H1 (cell line): ENCODE data around the gene CNOT6L. TPM values are rescaled to one million over a fixed set of nuclear protein-coding genes. Genes with fewer than 3 reads are reported as not detected.
"Not testable (repeated sequence)": the region's sequence is repeated elsewhere in the genome, so short reads cannot be mapped to it uniquely, and the experiment has no call there.

Experiments
- CTCF ChIA-PET: fragments of 300-600 bp; sonication (Branson Sonifier 250); formaldehyde crosslinking; loops from one replicate; lab custom pipeline; 2021; ENCODE audit not compliant: partially characterized antibody; lab: Charles Lee
- POLR2A ChIA-PET: fragments of 300-600 bp; sonication (Branson Sonifier 250); formaldehyde crosslinking; loops from one replicate; lab custom pipeline; 2021; ENCODE audit warnings: inconsistent platforms; ENCODE audit not compliant: partially characterized antibody; lab: Charles Lee
- DNase-seq, 2 experiments: peaks; one replicate each; pipeline versions ENCODE4 v3.0.0 to v3.0.0-alpha.2; 2010 to 2022; ENCODE audit warnings: low spot score in 2 of 2, low read depth in 1 of 2, mixed read lengths in 1 of 2
- FAIRE-seq: peaks from 2 replicates; lab custom pipeline; 2011; peaks lifted over from hg19 to GRCh38; lab: Jason Lieb, UNC
- H2AFZ ChIP-seq: 2 replicates; pipeline ENCODE4 v1.8.1; 2012; ENCODE audit warnings: low read length, inconsistent platforms
- H2AK5ac ChIP-seq: 2 replicates; pipeline ENCODE4 v1.6.1; 2013; ENCODE audit warnings: low read depth, low read length
- H2BK120ac ChIP-seq: replicated peaks from 2 replicates; pipeline ENCODE3; 2013; ENCODE audit warnings: low read depth, low read length, inconsistent platforms
- H2BK12ac ChIP-seq: 2 replicates; pipeline ENCODE4 v1.6.1; 2013; ENCODE audit warnings: low read depth, low read length
- H2BK15ac ChIP-seq: 2 replicates; pipeline ENCODE4 v1.6.1; 2013; ENCODE audit warnings: low read length
- H2BK20ac ChIP-seq: 2 replicates; pipeline ENCODE4 v1.6.1; 2013; ENCODE audit warnings: low read length
- H2BK5ac ChIP-seq: 2 replicates; pipeline ENCODE4 v1.6.1; 2013; ENCODE audit warnings: low read depth, low read length
- H3K14ac ChIP-seq: 2 replicates; pipeline ENCODE4 v1.6.1; 2013; ENCODE audit warnings: inconsistent platforms; ENCODE audit not compliant: insufficient read length
- H3K18ac ChIP-seq: 2 replicates; pipeline ENCODE4 v1.6.1; 2013; ENCODE audit warnings: low read length; ENCODE audit errors: extremely low read depth
- H3K23ac ChIP-seq: 2 replicates; pipeline ENCODE4 v1.6.1; 2013; ENCODE audit warnings: inconsistent platforms; ENCODE audit not compliant: insufficient read length
- H3K23me2 ChIP-seq: 2 replicates; pipeline ENCODE4 v1.6.1; 2013; ENCODE audit warnings: low read depth, low read length
- H3K27ac ChIP-seq: 2 replicates; pipeline ENCODE4 v1.6.1; 2011; ENCODE audit warnings: low read depth, low read length, inconsistent platforms
- H3K27me3 ChIP-seq, 4 experiments: replicated peaks in 1 of 4; 1 replicate in 1 of 4; 2 replicates in 3 of 4; pipeline versions ENCODE4 v1.6.1 to v1.8.1; 2011 to 2013; ENCODE audit warnings: low read length in 3 of 4, mild to moderate bottlenecking in 3 of 4, inconsistent platforms in 2 of 4, mixed read lengths in 2 of 4, moderate library complexity in 1 of 4; ENCODE audit not compliant: control insufficient read depth in 3 of 4, insufficient read depth in 3 of 4; ENCODE audit errors: extremely low read depth in 1 of 4
- H3K36me3 ChIP-seq, 4 experiments: 2 replicates each; pipeline versions ENCODE4 v1.6.1 to v1.8.1; 2011 to 2013; ENCODE audit warnings: mild to moderate bottlenecking in 4 of 4, low read length in 3 of 4, moderate library complexity in 2 of 4, control low read depth in 1 of 4, inconsistent platforms in 1 of 4; ENCODE audit not compliant: insufficient read depth in 4 of 4, control insufficient read depth in 2 of 4
- H3K4ac ChIP-seq: replicated peaks from 2 replicates; pipeline ENCODE3; 2013; ENCODE audit warnings: low read length, low read depth, mixed read lengths, inconsistent platforms; ENCODE audit not compliant: insufficient read length
- H3K4me1 ChIP-seq, 4 experiments: replicated peaks in 1 of 4; 1 replicate in 1 of 4; 2 replicates in 3 of 4; pipeline versions ENCODE4 v1.6.1 to v1.8.1; 2011 to 2013; ENCODE audit warnings: low read length in 3 of 4, inconsistent platforms in 2 of 4, mixed read lengths in 1 of 4; ENCODE audit not compliant: insufficient read depth in 4 of 4, control insufficient read depth in 3 of 4
- H3K4me2 ChIP-seq, 2 experiments: 2 replicates each; pipeline versions ENCODE4 v1.6.1 to v1.8.1; 2011 to 2013; ENCODE audit warnings: low read depth in 2 of 2, low read length in 2 of 2, control low read depth in 1 of 2, inconsistent platforms in 1 of 2, mild to moderate bottlenecking in 1 of 2; ENCODE audit not compliant: insufficient read depth in 1 of 2
- H3K4me3 ChIP-seq, 4 experiments: fragments of 200-600, 300-600 bp in 1 of 4; sonication (generic), shearing (Covaris generic), sonication (Bioruptor Twin) in 1 of 4; 2 replicates each; pipeline versions ENCODE4 v1.5.1 to v1.8.1; 2011 to 2016; ENCODE audit warnings: low read length in 4 of 4, low read depth in 3 of 4, control low read depth in 2 of 4, inconsistent platforms in 2 of 4, mild to moderate bottlenecking in 2 of 4, mixed read lengths in 1 of 4, moderate library complexity in 1 of 4; ENCODE audit not compliant: insufficient read depth in 2 of 4; ENCODE audit errors: extremely low read depth in 1 of 4
- H3K56ac ChIP-seq: replicated peaks from 2 replicates; pipeline ENCODE3; 2013; ENCODE audit warnings: low read depth, mild to moderate bottlenecking, mixed read lengths, low read length, inconsistent platforms; ENCODE audit not compliant: insufficient read length
- H3K79me1 ChIP-seq: 2 replicates; pipeline ENCODE4 v1.6.1; 2013; ENCODE audit warnings: low read depth, low read length, control low read depth
- H3K79me2 ChIP-seq, 2 experiments: 2 replicates each; pipeline versions ENCODE4 v1.6.1 to v1.8.1; 2012 to 2013; ENCODE audit warnings: low read length in 2 of 2, mild to moderate bottlenecking in 2 of 2, inconsistent platforms in 1 of 2; ENCODE audit not compliant: insufficient read depth in 2 of 2, control insufficient read depth in 1 of 2
- H3K9ac ChIP-seq, 4 experiments: replicated peaks in 1 of 4; 1 replicate in 1 of 4; 2 replicates in 3 of 4; pipeline versions ENCODE4 v1.6.1 to v1.8.1; 2011 to 2013; ENCODE audit warnings: low read depth in 3 of 4, low read length in 3 of 4, control low read depth in 2 of 4, mild to moderate bottlenecking in 2 of 4, moderate library complexity in 2 of 4, inconsistent platforms in 1 of 4; ENCODE audit errors: extremely low read depth in 1 of 4
- H3K9me3 ChIP-seq, 2 experiments: 2 replicates each; pipeline versions ENCODE4 v1.6.1 to v1.8.1; 2012 to 2013; ENCODE audit warnings: mild to moderate bottlenecking in 2 of 2, moderate library complexity in 2 of 2, control low read depth in 1 of 2, inconsistent platforms in 1 of 2, low read depth in 1 of 2, low read length in 1 of 2, mixed read lengths in 1 of 2; ENCODE audit not compliant: insufficient read depth in 2 of 2
- H4K20me1 ChIP-seq, 2 experiments: replicated peaks in 1 of 2; 2 replicates each; pipeline versions ENCODE3 to v1.8.1; 2011 to 2013; ENCODE audit warnings: inconsistent platforms in 2 of 2, low read length in 2 of 2, mild to moderate bottlenecking in 1 of 2; ENCODE audit not compliant: insufficient read depth in 2 of 2, control insufficient read depth in 1 of 2
- H4K5ac ChIP-seq: 2 replicates; pipeline ENCODE4 v1.6.1; 2013; ENCODE audit warnings: low read length, low read depth, mixed read lengths, inconsistent platforms; ENCODE audit not compliant: insufficient read length
- H4K8ac ChIP-seq: 2 replicates; pipeline ENCODE4 v1.8.0; 2013; ENCODE audit warnings: mild to moderate bottlenecking, moderate library complexity, low read length, inconsistent platforms; ENCODE audit not compliant: insufficient read depth; ENCODE audit errors: extremely low read depth
- H4K91ac ChIP-seq: replicated peaks from 2 replicates; pipeline ENCODE3; 2013; ENCODE audit warnings: low read length, mixed read lengths, inconsistent platforms; ENCODE audit not compliant: insufficient read length
- GABPA ChIP-seq: IDR thresholded peaks from 2 replicates; pipeline ENCODE4 v1.6.1; 2011; ENCODE audit warnings: mild to moderate bottlenecking, low read length, moderate library complexity, borderline replicate concordance; ENCODE audit not compliant: insufficient read depth
- WGBS, 2 experiments: shearing (Covaris generic) in 1 of 2; methylation state at CpG; one replicate each; pipeline versions ENCODE4 v1.1.6 to v1.1.7; 2013 to 2015; ENCODE audit warnings: low lambda C conversion rate in 2 of 2, mixed read lengths in 2 of 2, inconsistent platforms in 1 of 2, low coverage in 1 of 2, missing lambda C conversion rate in 1 of 2; ENCODE audit not compliant: insufficient replicate concordance in 2 of 2, insufficient coverage in 1 of 2, insufficient read length in 1 of 2; ENCODE audit errors: extremely low coverage in 1 of 2, missing lambda C conversion rate in 1 of 2; 5-methylcytosine and 5-hydroxymethylcytosine counted together
- polyA plus RNA-seq, 7 experiments: library from polyadenylated mRNA; depleted of rRNA in 3 of 7; stranded (reverse) in 5 of 7; unstranded in 2 of 7; fragments of >200 nt in 5 of 7; fragments of 200-250 nt in 2 of 7; gene quantifications; 1 replicate in 5 of 7; 2 replicates in 1 of 7; 4 replicates in 1 of 7; pipeline versions ENCODE4 v1.2.1 to v1.2.3, GENCODE V29; 2011 to 2013; ENCODE audit warnings: missing spikeins in 2 of 7, mixed read lengths in 2 of 7
- total RNA-seq: library from RNA; stranded (reverse); fragmentation: NEBNext Ultra II Directional; extraction: Animal tissue kit (Norgen Biotek cat#: 25700); gene quantifications from 2 replicates; pipeline ENCODE4 v1.2.1, GENCODE V29; 2021

CNOT6L gene
- total and polyA plus RNA-seq, 2 of the 8 experiments (the other 6 are each of a cell fraction or from before 2014, with no cell fraction given), result 2.0 to 22.4 TPM

GRCh38 chr4:77721073-77721472, 98.1 kb downstream of the CNOT6L start (continued):
- no peak for TF ChIP-seq GABPA

- FAIRE-seq, result not testable (repeated sequence)
- WGBS, 2 experiments, result 79% methylated on average over 3 of the region's 3 CpGs; no CpG with 5 or more reads in 1 of the 2 experiments
Observed at GRCh38 chr4:77718500-77718899, 100.7 kb downstream of the CNOT6L start.

More at GRCh38 chr4:77718500-77718899, 100.7 kb downstream of the CNOT6L start:
- H3K14ac ChIP-seq, H3K79me1 ChIP-seq, H2AFZ ChIP-seq, H4K5ac ChIP-seq, H3K9ac ChIP-seq, H3K79me2 ChIP-seq, H3K27me3 ChIP-seq, H3K4ac ChIP-seq, H2BK15ac ChIP-seq, H3K27ac ChIP-seq, POLR2A ChIA-PET, DNase-seq, H3K4me3 ChIP-seq, H3K36me3 ChIP-seq, H2BK12ac ChIP-seq, H3K23ac ChIP-seq, H3K18ac ChIP-seq, H2AK5ac ChIP-seq, H4K20me1 ChIP-seq, H3K9me3 ChIP-seq, H3K4me2 ChIP-seq, H3K56ac ChIP-seq, H4K8ac ChIP-seq, H3K23me2 ChIP-seq, H2BK5ac ChIP-seq, H4K91ac ChIP-seq, H2BK20ac ChIP-seq, H2BK120ac ChIP-seq: not testable (repeated sequence)
- CTCF ChIA-PET, result interaction anchor here (2.7 kb wide), 1 partner anchor 10 kb away, joined by 11 read pairs; no protein-coding TSS in a partner anchor
- H3K4me1 ChIP-seq, result peaks cover 0 to 12% (median 1%) of the 10 kb centered on the region in 4 experiments; a peak in 3 of 7 replicates
